Upper lobe of left lung (tissue), 6 donors: ENCODE results near the gene FRMD5. TPM values are rescaled to one million over a fixed set of nuclear protein-coding genes. Genes with fewer than 3 reads are reported as not detected.
A peak's percentile ranks its signal among the peaks of the same experiment; 100 is the strongest.

Experiments
- ATAC-seq, 2 donors: fragments of 200-7000 bp; cut with Tn5 transposase; one replicate each; pipeline ENCODE4 v1.9.1; 2022; ENCODE audit warnings: mild to moderate bottlenecking in 2 of 2, moderate library complexity in 2 of 2; ENCODE audit not compliant: low FRiP score in 2 of 2
- DNase-seq, 2 donors: peaks; one replicate each; pipeline ENCODE4 v3.0.0-alpha.2; 2019 to 2020
- H3K27ac ChIP-seq, 4 donors: fragments of 200-600 bp; sonication (generic); one replicate each; pipeline ENCODE4 v1.5.1; 2016 to 2019
- H3K27me3 ChIP-seq, 4 donors: fragments of 200-600 bp; sonication (generic); one replicate each; pipeline ENCODE4 v1.5.1; 2017 to 2019
- H3K36me3 ChIP-seq, 4 donors: fragments of 200-600 bp; sonication (generic); one replicate each; pipeline ENCODE4 v1.5.1; 2016 to 2019
- H3K4me1 ChIP-seq, 4 donors: fragments of 200-600 bp; sonication (generic); one replicate each; pipeline ENCODE4 v1.5.1; 2018 to 2019
- H3K4me3 ChIP-seq, 4 donors: fragments of 200-600 bp; sonication (generic); one replicate each; pipeline ENCODE4 v1.5.1; 2017 to 2019; ENCODE audit warnings: mild to moderate bottlenecking in 2 of 4, moderate library complexity in 1 of 4
- H3K9me3 ChIP-seq, 4 donors: fragments of 200-600 bp; sonication (generic); one replicate each; pipeline ENCODE4 v1.5.1; 2018 to 2019
- CTCF ChIP-seq, 6 experiments: fragments of 450-650 bp in 4 of 6; fragments of 200-600 bp in 2 of 6; sonication (generic) in 2 of 6; IDR thresholded peaks; one replicate each; pipeline ENCODE4 v1.5.1; 2016 to 2019; ENCODE audit warnings: antibody characterized with exemption in 6 of 6
- EP300 ChIP-seq, 4 donors: sonication (generic); formaldehyde crosslinking; IDR thresholded peaks; one replicate each; pipeline ENCODE4 v1.5.1; 2017; ENCODE audit warnings: antibody characterized with exemption in 4 of 4, control low read depth in 2 of 4
- POLR2A ChIP-seq, 4 donors: fragments of 450-650 bp; IDR thresholded peaks; one replicate each; pipeline ENCODE4 v1.5.1; 2016 to 2017; ENCODE audit warnings: antibody characterized with exemption in 4 of 4, mild to moderate bottlenecking in 2 of 4
- POLR2AphosphoS5 ChIP-seq, 2 donors: sonication (generic); formaldehyde crosslinking; IDR thresholded peaks; one replicate each; pipeline ENCODE4 v1.5.1; 2017; ENCODE audit warnings: antibody characterized with exemption in 2 of 2
- WGBS, 2 donors: methylation state at CpG; one replicate each; pipeline ENCODE4 v1.1.5; 2017 to 2018; 5-methylcytosine and 5-hydroxymethylcytosine counted together
- total RNA-seq, 6 donors: library from RNA; depleted of rRNA in 4 of 6; stranded (reverse); fragments of >200 nt in 4 of 6; gene quantifications; one replicate each; pipeline versions ENCODE4 v1.1.0 to v1.2.1, GENCODE V29; 2016 to 2021
- donor health status: DM: no; HTN: no; CAD: no; lungs with moderate emphysema.
- donor health status: DM: no; HTN: yes; CAD: no; lungs with severe emphysema.

FRMD5 gene
- total RNA-seq, 6 donors from 2014 or later, result 0.15 to 1.3 (median 0.99) TPM; not detected in 2

GRCh38 chr15:44075535-44075934 lies 119.5 kb downstream of the FRMD5 start:
- Histone ChIP-seq H3K4me3 (no peak overlapping the region), H3K9me3 (no peaks in the 10 kb centered on the region), H3K27me3 (no peaks in the 10 kb centered on the region), H3K36me3 (no peaks in the 10 kb centered on the region), H3K4me1 (no peaks in the 10 kb centered on the region), H3K27ac (no peak overlapping the region)
- DNase-seq, result no peak
- no peak for ATAC-seq
- no peak for TF ChIP-seq POLR2A (IDR thresholded peaks at IDR 0.05)
- TF ChIP-seq CTCF (IDR thresholded peaks at IDR 0.05), result no peak
- TF ChIP-seq POLR2AphosphoS5 (IDR thresholded peaks at IDR 0.05), result no peak
- no peak for TF ChIP-seq EP300 (IDR thresholded peaks at IDR 0.05)
- WGBS, 2 donors, result 68 to 80% methylated on average over 3 of the region's 3 CpGs

GRCh38 chr15:44069489-44069888 lies 125.6 kb downstream of the FRMD5 start:
- Histone ChIP-seq H3K36me3 (no peaks in the 10 kb centered on the region), H3K4me3 (no peak overlapping the region), H3K27me3 (no peaks in the 10 kb centered on the region), H3K27ac (no peak overlapping the region), H3K9me3 (no peaks in the 10 kb centered on the region), H3K4me1 (no peaks in the 10 kb centered on the region)
- ATAC-seq, result no peak
- TF ChIP-seq POLR2AphosphoS5 (IDR thresholded peaks at IDR 0.05) (no peak), CTCF (IDR thresholded peaks at IDR 0.05) (no peak), EP300 (IDR thresholded peaks at IDR 0.05) (no peak), POLR2A (IDR thresholded peaks at IDR 0.05) (no peak)
- WGBS, 2 donors, result 71 to 82% methylated on average over 1 of the region's 1 CpG
- no peak for DNase-seq

GRCh38 chr15:44068347-44068746 lies 126.7 kb downstream of the FRMD5 start:
- H3K27ac ChIP-seq, result no peak overlapping the region
- no peaks in the 10 kb centered on the region for H3K27me3 ChIP-seq
- no peak for DNase-seq
- no peak for ATAC-seq
- H3K4me1 ChIP-seq, result no peaks in the 10 kb centered on the region
- H3K9me3 ChIP-seq, result no peaks in the 10 kb centered on the region
- H3K36me3 ChIP-seq, result no peaks in the 10 kb centered on the region
- WGBS, 2 donors, result 63 to 72% methylated on average over 2 of the region's 2 CpGs
- no peak for TF ChIP-seq POLR2A (IDR thresholded peaks at IDR 0.05)
- TF ChIP-seq POLR2AphosphoS5 (IDR thresholded peaks at IDR 0.05), result no peak
- TF ChIP-seq EP300 (IDR thresholded peaks at IDR 0.05), result no peak
- TF ChIP-seq CTCF (IDR thresholded peaks at IDR 0.05), result no peak
- H3K4me3 ChIP-seq, result no peak overlapping the region

- peak in 1 of 2 donors; percentile 64 for ATAC-seq
- H3K9me3 ChIP-seq, result no peaks in the 10 kb centered on the region
- H3K36me3 ChIP-seq, result no peaks in the 10 kb centered on the region
- peak in 1 of 2 donors; percentile 42 for DNase-seq
- 24 to 25% methylated on average over 8 of the region's 8 CpGs for WGBS, 2 donors
- no peak for TF ChIP-seq POLR2AphosphoS5 (IDR thresholded peaks at IDR 0.05)
- TF ChIP-seq CTCF (IDR thresholded peaks at IDR 0.05), result peak; percentile 41 to 70 (median 62)
- TF ChIP-seq EP300 (IDR thresholded peaks at IDR 0.05), result no peak
- no peak for TF ChIP-seq POLR2A (IDR thresholded peaks at IDR 0.05)
- no peak overlapping the region for H3K27ac ChIP-seq
- H3K4me3 ChIP-seq, result no peak overlapping the region
- no peaks in the 10 kb centered on the region for H3K27me3 ChIP-seq
- no peaks in the 10 kb centered on the region for H3K4me1 ChIP-seq
Observed at GRCh38 chr15:44066211-44066827, 128.8 kb downstream of the FRMD5 start.

- Histone ChIP-seq H3K9me3 (no peaks in the 10 kb centered on the region), H3K27ac (no peak overlapping the region), H3K27me3 (no peaks in the 10 kb centered on the region), H3K4me1 (no peaks in the 10 kb centered on the region), H3K4me3 (no peak overlapping the region), H3K36me3 (no peaks in the 10 kb centered on the region)
- TF ChIP-seq POLR2AphosphoS5 (IDR thresholded peaks at IDR 0.05) (no peak), CTCF (IDR thresholded peaks at IDR 0.05) (no peak), EP300 (IDR thresholded peaks at IDR 0.05) (no peak), POLR2A (IDR thresholded peaks at IDR 0.05) (no peak)
- no peak for ATAC-seq
- WGBS, 2 donors, result 85 to 89% methylated on average over 1 of the region's 1 CpG
- DNase-seq, result no peak
Observed at GRCh38 chr15:44064706-44065105, 130.4 kb downstream of the FRMD5 start.
